ENCODE results near the gene WWOX. TPM values are rescaled to one million over a fixed set of nuclear protein-coding genes. Genes with fewer than 3 reads are reported as not detected.

The WWOX gene
- total RNA-seq, 3 donors from 2014 or later (not counting 1 experiment from before 2014, with no cell fraction given), result 21.0 to 29.8 (median 27.0) TPM

DNA sequence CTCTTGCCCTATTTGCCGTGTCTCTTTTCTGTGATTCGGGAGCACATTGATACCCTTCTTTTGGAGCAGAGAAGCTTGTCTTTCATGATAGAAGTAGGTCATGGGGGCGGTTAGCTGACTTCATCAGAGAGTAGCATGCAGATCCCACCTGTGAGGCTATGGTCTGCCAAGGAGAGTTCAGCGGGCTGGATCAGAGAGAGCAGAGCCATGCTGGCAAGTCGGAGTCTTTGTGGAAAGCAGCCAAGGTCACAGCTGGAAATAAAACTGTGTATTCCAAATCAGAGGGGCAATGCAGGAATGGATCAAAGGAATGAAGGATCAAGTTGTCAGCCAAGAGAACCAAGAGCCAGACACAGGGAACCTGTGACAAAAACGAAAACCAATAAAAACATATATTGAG lies 595.9 kb downstream of the WWOX start:
- WGBS (ENCODE audit: insufficient coverage), result 97% methylated on average over 6 of the region's 6 CpGs
- Histone ChIP-seq H3K9me3 (ENCODE audit: control insufficient read depth, insufficient read depth, low read length) (no peaks in the 10 kb centered on the region), H3K27me3 (ENCODE audit: control insufficient read depth, insufficient read depth, low read length) (no peaks in the 10 kb centered on the region), H3K36me3 (ENCODE audit: control insufficient read depth, insufficient read depth, low read length) (no peaks in the 10 kb centered on the region), H3K4me3 (ENCODE audit: low read length) (no peak overlapping the region), H3K27ac (ENCODE audit: low read length) (no peak overlapping the region), H3K4me1 (ENCODE audit: control insufficient read depth, insufficient read depth, low read length) (no peaks in the 10 kb centered on the region)
- Mint-ChIP-seq H3K27me3 (ENCODE audit: low read depth in 2 of 2) (no peaks in the 10 kb centered on the region), H3K36me3 (no peaks in the 10 kb centered on the region), H3K4me1 (no peaks in the 10 kb centered on the region), H3K4me3 (no peak overlapping the region), H3K27ac (no peak overlapping the region), H3K9me3 (no peaks in the 10 kb centered on the region)
- intact Hi-C loops (cut with micrococcal nuclease), result no loop called here
- no peak for DNase-seq
- ATAC-seq, result no peak
- TF ChIP-seq, protein P1, sequence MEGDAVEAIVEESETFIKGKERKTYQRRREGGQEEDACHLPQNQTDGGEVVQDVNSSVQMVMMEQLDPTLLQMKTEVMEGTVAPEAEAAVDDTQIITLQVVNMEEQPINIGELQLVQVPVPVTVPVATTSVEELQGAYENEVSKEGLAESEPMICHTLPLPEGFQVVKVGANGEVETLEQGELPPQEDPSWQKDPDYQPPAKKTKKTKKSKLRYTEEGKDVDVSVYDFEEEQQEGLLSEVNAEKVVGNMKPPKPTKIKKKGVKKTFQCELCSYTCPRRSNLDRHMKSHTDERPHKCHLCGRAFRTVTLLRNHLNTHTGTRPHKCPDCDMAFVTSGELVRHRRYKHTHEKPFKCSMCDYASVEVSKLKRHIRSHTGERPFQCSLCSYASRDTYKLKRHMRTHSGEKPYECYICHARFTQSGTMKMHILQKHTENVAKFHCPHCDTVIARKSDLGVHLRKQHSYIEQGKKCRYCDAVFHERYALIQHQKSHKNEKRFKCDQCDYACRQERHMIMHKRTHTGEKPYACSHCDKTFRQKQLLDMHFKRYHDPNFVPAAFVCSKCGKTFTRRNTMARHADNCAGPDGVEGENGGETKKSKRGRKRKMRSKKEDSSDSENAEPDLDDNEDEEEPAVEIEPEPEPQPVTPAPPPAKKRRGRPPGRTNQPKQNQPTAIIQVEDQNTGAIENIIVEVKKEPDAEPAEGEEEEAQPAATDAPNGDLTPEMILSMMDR (IDR thresholded peaks at IDR 0.05), result no peak

DNA sequence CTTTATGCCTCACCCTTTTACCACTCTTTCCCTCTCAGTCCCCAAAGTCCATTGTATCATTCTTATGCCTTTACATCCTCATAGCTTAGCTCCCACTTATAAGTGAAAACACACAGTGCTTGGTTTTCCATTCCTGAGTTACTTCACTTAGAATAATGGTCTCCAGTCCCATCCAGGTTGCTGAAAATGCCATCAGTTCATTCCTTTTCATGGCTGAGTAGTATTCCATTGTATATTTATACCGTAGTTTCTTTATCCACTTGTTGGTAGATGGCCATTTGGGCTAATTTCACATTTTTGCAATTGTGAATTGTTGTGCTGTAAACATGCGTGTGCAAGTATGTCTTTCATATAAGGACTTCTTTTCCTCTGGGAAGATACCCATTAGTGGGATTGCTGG lies 597.3 kb downstream of the WWOX start:
- intact Hi-C loops (cut with micrococcal nuclease), result no loop called here
- H3K9me3 Mint-ChIP-seq, result no peaks in the 10 kb centered on the region
- no peaks in the 10 kb centered on the region for H3K4me1 ChIP-seq (ENCODE audit: control insufficient read depth, insufficient read depth, low read length)
- no peak overlapping the region for H3K4me3 Mint-ChIP-seq
- H3K27ac Mint-ChIP-seq, result no peak overlapping the region
- no peak for ATAC-seq
- no peaks in the 10 kb centered on the region for H3K36me3 Mint-ChIP-seq
- H3K4me1 Mint-ChIP-seq, result no peaks in the 10 kb centered on the region
- no peak overlapping the region for H3K27ac ChIP-seq (ENCODE audit: low read length)
- H3K27me3 ChIP-seq (ENCODE audit: control insufficient read depth, insufficient read depth, low read length), result no peaks in the 10 kb centered on the region
- no peaks in the 10 kb centered on the region for H3K27me3 Mint-ChIP-seq (ENCODE audit: low read depth in 2 of 2)
- no peak overlapping the region for H3K4me3 ChIP-seq (ENCODE audit: low read length)
- TF ChIP-seq, protein P1 (IDR thresholded peaks at IDR 0.05), result no peak
- DNase-seq, result no peak
- no peaks in the 10 kb centered on the region for H3K9me3 ChIP-seq (ENCODE audit: control insufficient read depth, insufficient read depth, low read length)
- H3K36me3 ChIP-seq (ENCODE audit: control insufficient read depth, insufficient read depth, low read length), result no peaks in the 10 kb centered on the region
- WGBS (ENCODE audit: insufficient coverage), result 100% methylated on average over 1 of the region's 2 CpGs

GRCh38 chr16:78697426-78697825 lies 598.0 kb downstream of the WWOX start:
- Histone ChIP-seq H3K4me1 (ENCODE audit: control insufficient read depth, insufficient read depth, low read length) (no peaks in the 10 kb centered on the region), H3K4me3 (ENCODE audit: low read length) (no peak overlapping the region), H3K36me3 (ENCODE audit: control insufficient read depth, insufficient read depth, low read length) (no peaks in the 10 kb centered on the region), H3K27me3 (ENCODE audit: control insufficient read depth, insufficient read depth, low read length) (no peaks in the 10 kb centered on the region), H3K27ac (ENCODE audit: low read length) (no peak overlapping the region), H3K9me3 (ENCODE audit: control insufficient read depth, insufficient read depth, low read length) (no peaks in the 10 kb centered on the region)
- ATAC-seq, result no peak
- TF ChIP-seq, protein P1 (IDR thresholded peaks at IDR 0.05), result no peak
- WGBS (ENCODE audit: insufficient coverage), result 100% methylated on average over 5 of the region's 5 CpGs
- Mint-ChIP-seq H3K9me3 (no peaks in the 10 kb centered on the region), H3K27me3 (ENCODE audit: low read depth in 2 of 2) (no peaks in the 10 kb centered on the region), H3K4me1 (no peaks in the 10 kb centered on the region), H3K27ac (no peak overlapping the region), H3K4me3 (no peak overlapping the region), H3K36me3 (no peaks in the 10 kb centered on the region)
- intact Hi-C loops (cut with micrococcal nuclease), result no loop called here
- DNase-seq, result no peak

DNA sequence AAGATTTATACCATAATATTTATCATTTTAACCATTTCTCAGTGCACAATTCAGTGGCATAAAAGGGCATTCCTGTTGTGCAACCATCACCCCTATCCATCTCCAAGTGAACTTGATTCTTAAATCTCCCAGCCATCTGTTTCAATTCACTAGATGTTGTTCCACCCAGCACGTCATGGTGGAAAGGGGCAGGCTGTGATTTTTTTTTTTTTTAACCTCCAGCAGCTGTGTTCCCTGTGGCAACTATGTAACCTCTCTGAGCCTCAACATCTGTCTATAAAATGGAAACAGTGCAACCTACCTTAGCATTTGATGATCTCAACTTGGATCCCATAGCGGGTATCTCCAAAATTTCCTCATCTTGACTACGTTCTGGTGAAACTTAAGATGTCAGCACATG lies 604.5 kb downstream of the WWOX start:
- Mint-ChIP-seq H3K27ac (no peak overlapping the region), H3K4me3 (no peak overlapping the region), H3K4me1 (peaks cover 5 to 8% of the 10 kb centered on the region in 2 donors), H3K27me3 (ENCODE audit: low read depth in 2 of 2) (peaks cover 3 to 10% of the 10 kb centered on the region in 2 donors), H3K36me3 (no peaks in the 10 kb centered on the region), H3K9me3 (peaks cover 0 to 2% of the 10 kb centered on the region in 2 donors)
- Histone ChIP-seq H3K9me3 (ENCODE audit: control insufficient read depth, insufficient read depth, low read length) (peaks cover 4% of the 10 kb centered on the region), H3K27me3 (ENCODE audit: control insufficient read depth, insufficient read depth, low read length) (no peaks in the 10 kb centered on the region), H3K36me3 (ENCODE audit: control insufficient read depth, insufficient read depth, low read length) (no peaks in the 10 kb centered on the region), H3K27ac (ENCODE audit: low read length) (no peak overlapping the region), H3K4me3 (ENCODE audit: low read length) (no peak overlapping the region), H3K4me1 (ENCODE audit: control insufficient read depth, insufficient read depth, low read length) (no peaks in the 10 kb centered on the region)
- WGBS (ENCODE audit: insufficient coverage), result 82% methylated on average over 3 of the region's 3 CpGs
- TF ChIP-seq, protein P1 (IDR thresholded peaks at IDR 0.05), result no peak
- ATAC-seq (no peak), DNase-seq (no peak)
- intact Hi-C loops (cut with micrococcal nuclease), result loop anchor here (10.0 kb wide), 1 partner anchor 511 kb away; no protein-coding TSS in a partner anchor

All from natural killer cell (primary cell).